Natural killer cell treated with Interleukin-12 subunit alpha and Interleukin-12 subunit beta and Interleukin-15 and Interleukin-18, amount 100 ng/mL, for 72 hours (primary cell): ENCODE measurements around the gene GOLGA6L25. TPM values are rescaled to one million over a fixed set of nuclear protein-coding genes. Genes with fewer than 3 reads are reported as not detected.
"Not testable (repeated sequence)": the region's sequence is repeated elsewhere in the genome, so short reads cannot be mapped to it uniquely, and the experiment has no call there.

Experiments
- ATAC-seq, 2 donors: fragments of 150-1000 bp; cut with Tn5 transposase in 1 of 2; sonication (Bioruptor Pico), chemical (Tn5 transposase) in 1 of 2; 2 replicates each; pipeline ENCODE4 v1.10.0; 2021
- DNase-seq: peaks from one replicate; pipeline ENCODE4 v3.0.0; 2022; ENCODE audit warnings: low spot score
- H3K27ac Mint-ChIP-seq, 2 donors: 1 replicate in 1 of 2; 2 replicates in 1 of 2; pipeline ENCODE4 v1.8.0; 2022; ENCODE audit warnings: mixed read lengths in 2 of 2, mild to moderate bottlenecking in 1 of 2, moderate library complexity in 1 of 2
- H3K27me3 Mint-ChIP-seq, 2 donors: 1 replicate in 1 of 2; 2 replicates in 1 of 2; pipeline ENCODE4 v1.8.0; 2022; ENCODE audit warnings: mixed read lengths in 2 of 2
- H3K36me3 Mint-ChIP-seq: one replicate; pipeline ENCODE4 v1.8.0; 2022; ENCODE audit warnings: mixed read lengths
- H3K4me1 Mint-ChIP-seq, 2 donors: 1 replicate in 1 of 2; 2 replicates in 1 of 2; pipeline ENCODE4 v1.8.0; 2022; ENCODE audit warnings: low read depth in 2 of 2, mixed read lengths in 2 of 2, mild to moderate bottlenecking in 1 of 2
- H3K4me3 Mint-ChIP-seq: one replicate; pipeline ENCODE4 v1.8.0; 2022; ENCODE audit warnings: mixed read lengths
- H3K9me3 Mint-ChIP-seq: 2 replicates; pipeline ENCODE4 v1.8.0; 2022; ENCODE audit warnings: mixed read lengths
- total RNA-seq, 2 donors: library from RNA; stranded (reverse); gene quantifications; one replicate each; pipeline ENCODE4 v1.2.3, GENCODE V29; 2022

The GOLGA6L25 gene
- total RNA-seq = not detected

GRCh38 chr15:28553268-28553667 is at the start of gene GOLGA6L25:
Gene GOLGA6L25 (plus strand): TSS chr15:28553568. CDS start chr15:28553629, 61 bp downstream.
- not testable (repeated sequence) for H3K36me3 Mint-ChIP-seq, H3K4me1 Mint-ChIP-seq

GRCh38 chr15:28508217-28508889 is 45.0 kb upstream of the GOLGA6L25 start:
- DNase-seq, H3K27me3 Mint-ChIP-seq: not testable (repeated sequence)

More at GRCh38 chr15:28553268-28553667, at the start of gene GOLGA6L25:
- not testable (repeated sequence) for H3K27ac Mint-ChIP-seq, H3K4me3 Mint-ChIP-seq, H3K27me3 Mint-ChIP-seq, H3K9me3 Mint-ChIP-seq, DNase-seq, ATAC-seq

GRCh38 chr15:28514128-28514527 is 39.2 kb upstream of the GOLGA6L25 start:
- H3K27ac Mint-ChIP-seq, H3K4me3 Mint-ChIP-seq, ATAC-seq, DNase-seq, H3K36me3 Mint-ChIP-seq, H3K27me3 Mint-ChIP-seq, H3K4me1 Mint-ChIP-seq, H3K9me3 Mint-ChIP-seq: not testable (repeated sequence)

More at GRCh38 chr15:28508217-28508889, 45.0 kb upstream of the GOLGA6L25 start:
- H3K4me3 Mint-ChIP-seq, H3K9me3 Mint-ChIP-seq, H3K36me3 Mint-ChIP-seq, H3K27ac Mint-ChIP-seq, ATAC-seq, H3K4me1 Mint-ChIP-seq: not testable (repeated sequence)

- not testable (repeated sequence) for ATAC-seq, H3K9me3 Mint-ChIP-seq, H3K4me1 Mint-ChIP-seq, H3K27ac Mint-ChIP-seq, H3K36me3 Mint-ChIP-seq, H3K4me3 Mint-ChIP-seq, H3K27me3 Mint-ChIP-seq, DNase-seq
Measured at GRCh38 chr15:28515208-28515607, 38.2 kb upstream of the GOLGA6L25 start.

- not testable (repeated sequence) for H3K4me1 Mint-ChIP-seq, DNase-seq
Measured at GRCh38 chr15:28532954-28533353, 20.4 kb upstream of the GOLGA6L25 start, which contains the start of gene GOLGA8G. Gene GOLGA8G (minus strand): TSS chr15:28532971. CDS start chr15:28532909, 62 bp downstream.

GRCh38 chr15:28573351-28573750 is 20.0 kb downstream of the GOLGA6L25 start:
- not testable (repeated sequence) for H3K36me3 Mint-ChIP-seq, H3K4me3 Mint-ChIP-seq, H3K27me3 Mint-ChIP-seq, ATAC-seq, DNase-seq, H3K27ac Mint-ChIP-seq, H3K9me3 Mint-ChIP-seq, H3K4me1 Mint-ChIP-seq

More at GRCh38 chr15:28532954-28533353, 20.4 kb upstream of the GOLGA6L25 start, which contains the start of gene GOLGA8G:
- H3K36me3 Mint-ChIP-seq, H3K27ac Mint-ChIP-seq, H3K4me3 Mint-ChIP-seq, H3K27me3 Mint-ChIP-seq, ATAC-seq, H3K9me3 Mint-ChIP-seq: not testable (repeated sequence)

- peak overlapping the region; percentile 93 for H3K4me3 Mint-ChIP-seq
- DNase-seq, H3K27me3 Mint-ChIP-seq, H3K9me3 Mint-ChIP-seq, H3K36me3 Mint-ChIP-seq, H3K4me1 Mint-ChIP-seq: not testable (repeated sequence)
- peak in 1 of 2 donors; percentile 64 for ATAC-seq
- H3K27ac Mint-ChIP-seq = peak overlapping the region; percentile 64 to 85
Measured at GRCh38 chr15:28588977-28589606, 35.7 kb downstream of the GOLGA6L25 start.

- H3K27me3 Mint-ChIP-seq, ATAC-seq, H3K36me3 Mint-ChIP-seq, DNase-seq, H3K9me3 Mint-ChIP-seq, H3K4me1 Mint-ChIP-seq: not testable (repeated sequence)
- H3K4me3 Mint-ChIP-seq = peak overlapping the region; percentile 93
- H3K27ac Mint-ChIP-seq = peak overlapping the region; percentile 64 to 85
Measured at GRCh38 chr15:28589769-28590168, 36.4 kb downstream of the GOLGA6L25 start.

GRCh38 chr15:28592395-28592794 is 39.0 kb downstream of the GOLGA6L25 start:
- not testable (repeated sequence) for H3K27me3 Mint-ChIP-seq, H3K4me1 Mint-ChIP-seq, H3K27ac Mint-ChIP-seq, DNase-seq, H3K4me3 Mint-ChIP-seq, ATAC-seq, H3K9me3 Mint-ChIP-seq, H3K36me3 Mint-ChIP-seq

- H3K36me3 Mint-ChIP-seq, H3K4me1 Mint-ChIP-seq, H3K4me3 Mint-ChIP-seq, DNase-seq, H3K9me3 Mint-ChIP-seq, H3K27ac Mint-ChIP-seq, ATAC-seq, H3K27me3 Mint-ChIP-seq: not testable (repeated sequence)
Measured at GRCh38 chr15:28593424-28594129, 40.2 kb downstream of the GOLGA6L25 start.

GRCh38 chr15:28597471-28597870 is 44.1 kb downstream of the GOLGA6L25 start:
- not testable (repeated sequence) for H3K4me1 Mint-ChIP-seq, DNase-seq, ATAC-seq, H3K4me3 Mint-ChIP-seq, H3K27me3 Mint-ChIP-seq, H3K36me3 Mint-ChIP-seq, H3K27ac Mint-ChIP-seq, H3K9me3 Mint-ChIP-seq

- not testable (repeated sequence) for DNase-seq, H3K27me3 Mint-ChIP-seq, H3K27ac Mint-ChIP-seq, H3K36me3 Mint-ChIP-seq, H3K9me3 Mint-ChIP-seq, ATAC-seq, H3K4me3 Mint-ChIP-seq, H3K4me1 Mint-ChIP-seq
Measured at GRCh38 chr15:28598209-28598608, 44.8 kb downstream of the GOLGA6L25 start.

- not testable (repeated sequence) for DNase-seq, H3K27me3 Mint-ChIP-seq, H3K4me3 Mint-ChIP-seq, ATAC-seq, H3K9me3 Mint-ChIP-seq, H3K36me3 Mint-ChIP-seq, H3K4me1 Mint-ChIP-seq, H3K27ac Mint-ChIP-seq
Measured at GRCh38 chr15:28602152-28602551, 48.8 kb downstream of the GOLGA6L25 start.
